Measurements from ENCODE around the gene TPK1.

Gene TPK1

DNA sequence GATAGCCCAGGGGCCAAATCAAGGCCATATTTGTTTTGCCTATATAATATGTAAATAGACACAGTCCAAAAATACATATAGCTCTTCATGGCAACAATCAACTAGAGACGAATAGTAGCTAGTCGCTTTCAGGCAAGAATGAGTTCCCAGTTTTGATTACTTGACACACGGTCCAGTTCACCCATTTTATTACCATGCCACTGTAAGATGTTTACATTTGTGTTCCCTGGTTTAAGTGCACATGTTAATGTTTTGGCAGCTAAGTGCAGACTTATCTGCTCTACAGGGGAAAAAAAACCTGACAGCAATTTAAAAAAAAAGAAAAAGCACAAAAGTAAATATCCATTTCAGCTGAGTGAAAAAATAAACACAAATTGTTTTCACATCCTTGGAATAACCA is 213.1 kb downstream of the TPK1 start:
- no peak for DNase-seq
- Histone ChIP-seq H3K27me3 (replicated peaks) (no peaks in the 10 kb centered on the region), H3K4me3 (ENCODE audit: low read depth, low read length) (no peak overlapping the region), H3K27ac (no peak overlapping the region), H3K36me3 (replicated peaks) (no peaks in the 10 kb centered on the region)
- TF ChIP-seq, protein P1, sequence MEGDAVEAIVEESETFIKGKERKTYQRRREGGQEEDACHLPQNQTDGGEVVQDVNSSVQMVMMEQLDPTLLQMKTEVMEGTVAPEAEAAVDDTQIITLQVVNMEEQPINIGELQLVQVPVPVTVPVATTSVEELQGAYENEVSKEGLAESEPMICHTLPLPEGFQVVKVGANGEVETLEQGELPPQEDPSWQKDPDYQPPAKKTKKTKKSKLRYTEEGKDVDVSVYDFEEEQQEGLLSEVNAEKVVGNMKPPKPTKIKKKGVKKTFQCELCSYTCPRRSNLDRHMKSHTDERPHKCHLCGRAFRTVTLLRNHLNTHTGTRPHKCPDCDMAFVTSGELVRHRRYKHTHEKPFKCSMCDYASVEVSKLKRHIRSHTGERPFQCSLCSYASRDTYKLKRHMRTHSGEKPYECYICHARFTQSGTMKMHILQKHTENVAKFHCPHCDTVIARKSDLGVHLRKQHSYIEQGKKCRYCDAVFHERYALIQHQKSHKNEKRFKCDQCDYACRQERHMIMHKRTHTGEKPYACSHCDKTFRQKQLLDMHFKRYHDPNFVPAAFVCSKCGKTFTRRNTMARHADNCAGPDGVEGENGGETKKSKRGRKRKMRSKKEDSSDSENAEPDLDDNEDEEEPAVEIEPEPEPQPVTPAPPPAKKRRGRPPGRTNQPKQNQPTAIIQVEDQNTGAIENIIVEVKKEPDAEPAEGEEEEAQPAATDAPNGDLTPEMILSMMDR (IDR thresholded peaks at IDR 0.05; ENCODE audit: low read depth, low read length, missing control alignments): no peak
- in situ Hi-C loops (cut with HindIII; ENCODE audit: low pct_ligation_motif_present, low sequenced_read_pairs): no loop called here

DNA sequence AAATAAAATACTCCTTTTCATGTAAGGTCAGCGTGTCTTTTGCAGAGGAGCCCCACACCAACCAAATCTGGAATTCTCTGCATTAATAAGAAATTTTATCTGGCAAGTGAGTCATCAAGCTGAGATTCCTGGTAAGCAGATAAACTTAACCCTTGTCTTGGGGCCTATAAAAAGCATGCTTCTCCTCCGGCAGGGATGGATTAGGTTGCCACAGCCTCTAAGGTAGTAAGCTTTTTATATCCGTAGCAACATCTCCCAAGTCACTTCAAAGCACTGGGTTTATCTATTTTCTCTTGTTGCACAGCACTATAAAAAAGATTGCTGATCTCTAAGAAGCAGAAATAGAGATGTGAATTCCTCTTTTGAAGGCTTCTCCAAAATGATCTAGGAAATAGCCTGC is 229.6 kb downstream of the TPK1 start:
- in situ Hi-C loops (cut with HindIII; ENCODE audit: low pct_ligation_motif_present, low sequenced_read_pairs): no loop called here
- no peaks in the 10 kb centered on the region for H3K27me3 ChIP-seq (replicated peaks)
- TF ChIP-seq, protein P1 (IDR thresholded peaks at IDR 0.05; ENCODE audit: low read depth, low read length, missing control alignments): no peak
- H3K4me3 ChIP-seq (ENCODE audit: low read depth, low read length): no peak overlapping the region
- H3K27ac ChIP-seq: no peak overlapping the region
- H3K36me3 ChIP-seq (replicated peaks): no peaks in the 10 kb centered on the region
- peak; percentile 2 for DNase-seq

DNA sequence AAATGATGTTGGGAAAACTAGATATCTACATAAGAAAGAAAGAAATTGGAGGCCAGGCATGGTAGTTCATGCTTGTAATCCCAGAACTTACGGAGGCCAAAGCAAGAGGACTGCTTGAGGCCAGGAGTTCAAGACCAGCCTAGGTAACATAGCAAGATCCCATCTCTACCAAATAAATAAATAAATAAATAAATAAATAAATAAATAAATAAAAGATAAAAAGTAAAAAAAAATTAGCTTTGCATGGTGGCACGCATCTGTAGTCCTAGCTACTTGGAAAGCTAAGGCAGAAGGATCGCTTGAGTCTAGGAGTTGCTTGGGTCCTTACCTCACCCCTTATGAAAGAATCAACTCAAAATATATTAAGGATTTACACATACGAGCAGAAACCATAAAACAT is 238.9 kb downstream of the TPK1 start:
- in situ Hi-C loops (cut with HindIII; ENCODE audit: low pct_ligation_motif_present, low sequenced_read_pairs): no loop called here
- TF ChIP-seq, protein P1 (IDR thresholded peaks at IDR 0.05; ENCODE audit: low read depth, low read length, missing control alignments): no peak
- no peaks in the 10 kb centered on the region for H3K27me3 ChIP-seq (replicated peaks)

DNA sequence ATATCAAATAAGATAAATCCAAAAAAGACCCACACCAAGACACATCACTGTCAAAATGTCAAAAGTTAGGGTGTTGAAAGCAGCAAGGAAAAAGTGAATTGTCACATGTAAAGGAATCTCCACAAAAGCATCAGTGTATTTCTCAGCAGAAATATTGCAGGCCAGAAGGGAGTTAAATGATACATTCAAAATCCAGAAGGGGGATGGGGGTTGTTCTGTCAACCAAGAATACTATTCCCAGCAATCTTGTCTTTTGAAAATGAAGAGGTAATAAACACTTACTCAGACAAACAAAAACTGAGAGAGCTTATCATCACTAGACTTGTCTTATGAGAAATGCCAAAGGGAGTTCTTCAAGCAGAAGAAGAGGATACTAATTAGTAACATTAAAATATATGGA is 241.3 kb downstream of the TPK1 start:
- TF ChIP-seq, protein P1 (IDR thresholded peaks at IDR 0.05; ENCODE audit: low read depth, low read length, missing control alignments): no peak
- no peak for DNase-seq
- no peaks in the 10 kb centered on the region for H3K36me3 ChIP-seq (replicated peaks)
- no peak overlapping the region for H3K4me3 ChIP-seq (ENCODE audit: low read depth, low read length)
- in situ Hi-C loops (cut with HindIII; ENCODE audit: low pct_ligation_motif_present, low sequenced_read_pairs): no loop called here
- H3K27me3 ChIP-seq (replicated peaks): no peaks in the 10 kb centered on the region
- H3K27ac ChIP-seq: no peak overlapping the region

More for the DNA sequence above, 238.9 kb downstream of the TPK1 start:
- DNase-seq: no peak
- H3K27ac ChIP-seq: no peak overlapping the region
- no peaks in the 10 kb centered on the region for H3K36me3 ChIP-seq (replicated peaks)
- no peak overlapping the region for H3K4me3 ChIP-seq (ENCODE audit: low read depth, low read length)

DNA sequence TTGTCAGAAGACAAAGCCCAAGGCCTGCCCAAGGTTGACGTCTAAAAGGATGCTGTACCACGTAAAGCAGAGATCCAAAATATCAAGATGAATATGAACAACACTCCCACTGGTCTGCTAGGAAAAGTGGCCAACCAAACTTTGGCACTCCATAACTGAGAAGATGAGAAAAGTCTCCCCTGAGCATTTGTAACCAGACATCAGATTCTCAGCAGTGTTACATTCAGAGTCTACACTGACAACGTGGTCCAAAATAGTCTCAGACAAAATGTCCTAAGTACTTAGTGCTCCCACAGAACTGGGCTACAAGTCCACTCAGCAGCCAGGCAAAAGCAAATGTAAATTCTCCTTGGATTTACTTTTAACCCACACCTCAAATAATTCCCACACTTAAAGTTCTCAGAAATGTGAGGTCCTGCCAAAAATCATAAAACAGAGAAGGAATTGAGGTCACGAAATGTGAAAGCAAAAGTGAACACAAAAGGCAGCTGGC is 247.2 kb downstream of the TPK1 start:
- Histone ChIP-seq H3K27me3 (replicated peaks) (no peaks in the 10 kb centered on the region), H3K27ac (no peak overlapping the region), H3K4me3 (ENCODE audit: low read depth, low read length) (no peak overlapping the region), H3K36me3 (replicated peaks) (no peaks in the 10 kb centered on the region)
- in situ Hi-C loops (cut with HindIII; ENCODE audit: low pct_ligation_motif_present, low sequenced_read_pairs): no loop called here
- TF ChIP-seq, protein P1 (IDR thresholded peaks at IDR 0.05; ENCODE audit: low read depth, low read length, missing control alignments): no peak
- no peak for DNase-seq

DNA sequence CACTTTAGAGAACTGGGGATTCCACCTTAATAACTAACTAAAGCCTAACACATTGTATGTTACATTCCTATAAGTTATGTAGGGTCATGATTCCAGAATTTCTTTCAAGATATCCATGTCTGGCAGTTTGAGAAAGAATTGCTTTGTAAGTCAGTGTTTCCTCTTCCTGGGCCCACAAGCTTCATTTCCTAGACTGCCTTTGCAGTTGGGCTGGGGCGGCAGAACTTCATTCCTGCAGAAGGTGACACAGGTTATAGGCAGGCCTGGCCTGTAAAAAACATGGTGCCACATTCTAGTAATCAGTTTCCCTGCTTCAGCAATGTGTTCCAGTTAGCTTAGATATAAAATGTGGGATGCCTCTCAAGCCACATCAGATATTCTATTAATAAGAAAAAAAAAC is 248.2 kb downstream of the TPK1 start:
- Histone ChIP-seq H3K27me3 (replicated peaks) (no peaks in the 10 kb centered on the region), H3K36me3 (replicated peaks) (no peaks in the 10 kb centered on the region), H3K4me3 (ENCODE audit: low read depth, low read length) (no peak overlapping the region), H3K27ac (no peak overlapping the region)
- in situ Hi-C loops (cut with HindIII; ENCODE audit: low pct_ligation_motif_present, low sequenced_read_pairs): no loop called here
- DNase-seq: no peak
- TF ChIP-seq, protein P1 (IDR thresholded peaks at IDR 0.05; ENCODE audit: low read depth, low read length, missing control alignments): no peak
